Measurements from ENCODE around the gene DDX4.
"Not testable (repeated sequence)": the region's sequence is repeated elsewhere in the genome, so short reads cannot be mapped to it uniquely, and the experiment has no call there.

Gene DDX4

DNA sequence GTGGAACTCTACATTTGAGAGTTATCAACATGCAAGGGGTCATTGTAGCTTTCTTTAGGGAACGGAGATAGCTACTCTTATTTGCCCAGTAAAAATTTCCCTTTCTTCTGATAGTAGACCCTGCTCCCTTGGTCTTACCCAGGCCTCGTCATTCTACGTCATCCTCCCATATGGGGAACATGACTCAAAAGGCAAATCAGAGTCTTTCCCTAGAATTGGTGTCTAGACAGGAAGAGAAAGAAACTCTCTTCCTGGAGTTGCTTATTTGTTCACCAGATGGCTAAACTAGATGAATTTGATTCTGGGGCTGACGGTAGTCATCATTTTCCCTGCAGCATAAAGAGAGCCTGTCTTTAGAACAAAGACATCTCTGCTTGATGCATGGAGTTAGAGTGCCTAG lies 13.6 kb upstream of the DDX4 start:
- DNase-seq (ENCODE audit: low read depth in 3 of 3) = no peak

DNA sequence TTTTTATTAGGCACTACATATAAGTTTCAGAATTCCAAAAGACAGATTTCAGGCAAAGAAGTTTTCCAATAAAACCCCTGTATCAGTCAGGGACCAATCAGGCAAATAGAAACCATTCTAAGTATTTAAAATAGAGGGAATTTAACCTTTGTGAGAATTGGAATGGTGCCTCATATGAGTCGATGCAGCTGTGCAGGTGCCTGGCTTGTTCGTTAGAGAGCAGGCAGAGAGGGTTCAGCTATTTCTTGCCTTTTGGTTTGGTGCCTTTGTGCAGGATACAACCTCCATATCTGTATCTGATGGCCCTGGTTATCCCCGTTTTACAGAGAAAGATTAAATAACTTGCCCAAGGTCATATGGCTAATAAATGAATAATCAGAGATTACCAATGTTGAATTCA lies 6.0 kb upstream of the DDX4 start:
- no peak for DNase-seq (ENCODE audit: low read depth in 3 of 3)

DNA sequence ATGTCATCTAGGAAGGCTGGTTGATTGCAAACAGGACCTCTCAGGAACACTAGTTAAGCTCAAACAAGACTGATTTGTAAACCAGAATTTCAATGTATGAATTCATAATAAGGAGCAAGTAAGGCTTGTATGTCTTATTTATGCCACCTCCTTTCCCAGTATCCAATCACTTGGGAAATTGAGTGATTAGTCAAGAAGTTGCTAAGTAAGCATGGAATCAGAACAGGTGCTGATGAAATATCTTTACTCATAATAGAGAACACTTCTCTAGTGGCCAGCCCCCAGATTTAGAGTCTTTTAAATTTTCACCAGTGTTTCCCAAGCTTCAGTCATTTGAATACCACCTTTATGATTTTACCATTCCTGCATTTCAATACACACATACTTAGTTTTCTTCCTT lies 5.3 kb upstream of the DDX4 start:
- no peak for DNase-seq (ENCODE audit: low read depth in 3 of 3)

DNA sequence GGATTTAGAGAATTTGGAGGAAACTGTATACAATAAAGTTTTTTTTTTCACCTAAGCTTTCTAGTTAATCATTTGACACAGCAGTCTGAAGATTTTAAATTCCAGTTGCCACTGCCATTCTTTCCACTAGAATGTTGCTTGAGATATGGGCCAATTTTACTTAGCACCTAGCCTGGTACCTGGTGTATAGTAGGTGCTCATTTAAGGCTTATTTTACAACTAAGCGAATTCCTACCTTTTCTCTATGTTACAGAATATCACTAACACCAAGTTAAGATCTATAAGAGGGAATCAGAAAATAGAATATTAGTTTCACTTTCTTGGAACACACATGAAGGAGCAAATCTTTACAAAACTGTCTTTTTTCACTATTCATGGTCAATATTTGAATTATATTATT lies 3.2 kb upstream of the DDX4 start:
- no peak for DNase-seq (ENCODE audit: low read depth in 3 of 3)

DNA sequence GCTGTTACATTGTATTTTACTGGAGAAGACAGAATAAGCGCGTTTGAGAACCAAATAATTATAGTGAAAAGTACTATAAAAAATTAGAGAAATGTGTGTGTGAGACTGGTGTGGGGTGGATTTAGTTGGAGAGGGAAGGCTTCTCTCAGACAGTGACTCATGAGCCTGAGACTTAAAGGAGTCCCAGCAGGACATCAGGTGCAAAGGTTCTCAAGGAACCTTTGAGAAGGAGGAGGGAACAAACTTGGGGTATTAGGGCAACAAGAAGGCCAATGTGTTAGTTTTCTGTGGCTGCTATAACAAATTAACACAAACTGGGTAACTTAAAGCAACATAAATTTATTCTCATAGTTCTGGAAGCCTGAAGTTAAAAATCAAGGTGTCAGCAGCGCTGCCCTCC lies 4.9 kb downstream of the DDX4 start:
- DNase-seq (ENCODE audit: low read depth in 3 of 3) = no peak

DNA sequence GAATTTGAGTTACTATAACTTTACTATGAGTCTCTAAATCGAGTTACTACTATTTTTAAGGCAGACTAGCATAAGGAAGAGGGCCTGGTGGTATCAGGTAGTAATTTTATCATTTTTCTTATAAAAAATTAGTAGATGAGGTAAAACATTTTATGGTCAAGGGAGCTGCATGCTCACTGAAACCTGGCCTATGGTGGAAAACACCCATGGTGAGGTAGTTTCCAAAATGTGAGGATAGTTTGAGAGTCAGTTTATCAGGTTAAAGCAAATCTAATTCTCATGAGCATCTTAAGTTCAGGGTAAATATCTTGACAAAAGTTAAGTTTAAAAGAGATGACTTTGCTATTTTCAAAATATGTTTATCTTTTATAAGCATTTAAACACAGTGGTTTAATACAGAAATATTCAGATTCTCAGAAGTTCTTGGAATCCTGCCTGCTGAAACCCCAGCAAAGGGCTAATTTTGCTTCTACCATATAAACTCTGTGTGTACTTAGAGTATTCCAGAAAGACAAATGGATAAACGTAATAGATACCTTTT lies 10.0 kb downstream of the DDX4 start:
- DNase-seq (ENCODE audit: low read depth in 3 of 3) = no peak

DNA sequence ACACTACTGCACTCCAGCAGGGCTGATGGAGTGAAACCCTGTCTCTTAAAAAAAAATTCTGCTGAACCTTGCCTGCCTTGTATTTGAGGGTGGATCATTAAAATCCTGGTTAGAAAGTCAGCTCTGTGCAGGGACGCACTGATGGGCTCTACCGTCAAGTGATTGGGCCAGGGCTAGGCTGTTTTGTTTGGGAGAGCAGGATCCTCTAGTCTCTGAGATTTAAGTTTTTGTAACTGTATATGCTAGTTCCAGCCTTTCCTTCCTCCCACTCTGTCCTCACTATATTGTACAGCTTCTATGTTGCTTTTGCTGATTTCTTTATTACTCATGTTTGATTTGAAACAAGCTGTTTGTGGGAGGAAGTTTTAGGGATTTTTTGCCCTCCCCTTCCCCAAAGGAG lies 11.5 kb downstream of the DDX4 start:
- DNase-seq (ENCODE audit: low read depth in 3 of 3) = no peak

DNA sequence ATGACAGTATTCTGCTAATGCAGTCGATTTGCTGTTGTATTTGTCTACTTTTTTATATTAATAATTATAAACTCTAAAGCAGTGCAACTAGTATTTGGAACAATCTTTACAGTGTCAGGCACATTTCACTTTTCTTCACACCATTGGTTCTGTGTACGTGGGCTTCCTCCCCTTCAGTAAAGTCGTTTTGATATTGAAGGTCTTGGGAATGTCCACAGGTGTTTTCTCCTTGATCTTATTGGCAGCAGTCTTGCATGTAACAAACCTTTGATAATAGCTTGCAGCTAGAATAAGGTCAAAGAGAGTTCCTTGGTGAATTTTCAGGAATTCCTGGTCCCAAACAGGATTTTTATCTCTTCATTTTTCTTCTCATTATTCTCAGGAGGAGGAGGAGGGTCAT lies 12.2 kb downstream of the DDX4 start:
- DNase-seq (ENCODE audit: low read depth in 3 of 3) = no peak

DNA sequence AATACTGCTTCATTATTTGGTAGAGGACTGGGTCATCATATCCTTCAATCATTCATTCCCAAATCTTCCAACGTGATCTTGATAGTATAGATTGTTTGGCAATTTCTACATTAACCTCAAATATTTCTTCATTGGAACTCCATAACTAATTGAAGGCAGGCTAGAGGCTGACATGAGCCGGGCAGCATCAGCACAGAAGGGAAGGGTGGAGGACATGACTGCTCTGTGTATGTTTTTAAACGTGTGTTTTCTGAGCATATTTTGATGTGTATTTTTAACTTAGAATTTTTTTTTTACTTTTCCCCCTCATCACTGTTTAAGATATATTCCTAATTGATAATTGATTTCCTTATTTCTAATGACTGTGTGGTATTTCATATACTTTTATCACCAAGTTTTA lies 12.6 kb downstream of the DDX4 start:
- DNase-seq (ENCODE audit: low read depth in 3 of 3) = no peak

DNA sequence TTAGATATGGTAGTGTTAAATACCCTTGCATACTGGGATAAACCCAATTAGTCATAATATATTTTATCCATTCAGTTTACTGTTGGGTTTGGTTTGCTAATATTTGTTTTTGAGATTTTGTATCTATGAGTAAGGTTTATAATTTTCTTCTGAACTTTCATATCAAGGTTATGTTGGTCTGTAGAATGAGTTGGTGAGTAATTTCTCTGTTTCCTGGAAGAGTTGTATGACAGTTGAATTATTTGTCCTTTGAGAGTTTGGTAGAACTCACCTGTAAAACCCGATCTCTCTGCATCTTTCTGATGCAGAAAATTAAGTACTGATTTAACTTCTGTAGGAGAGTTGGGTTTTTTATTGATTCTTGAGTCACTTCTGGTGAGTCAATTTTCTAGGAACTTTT lies 20.4 kb downstream of the DDX4 start:
- DNase-seq (ENCODE audit: low read depth in 3 of 3) = no peak

DNA sequence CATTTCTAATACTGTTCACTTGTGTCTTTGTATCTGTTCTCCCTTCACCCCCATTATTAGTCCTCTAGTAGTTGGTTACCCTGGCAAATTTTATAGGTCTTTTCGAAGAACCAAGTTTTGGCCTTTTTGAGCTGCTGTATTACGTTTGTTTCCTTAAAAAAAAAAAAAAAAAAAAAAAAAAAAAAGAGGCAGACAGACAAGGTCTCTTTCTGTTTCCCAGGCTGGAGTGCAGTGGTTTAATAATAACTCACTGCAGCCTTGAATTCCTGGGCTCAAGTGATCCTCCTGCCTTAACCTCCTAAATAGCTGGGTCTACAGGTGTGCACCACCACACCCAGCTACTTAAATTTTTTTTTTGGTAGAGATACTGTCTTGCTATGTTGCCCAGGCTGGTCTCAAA lies 20.9 kb downstream of the DDX4 start:
- no peak for DNase-seq (ENCODE audit: low read depth in 3 of 3)

DNA sequence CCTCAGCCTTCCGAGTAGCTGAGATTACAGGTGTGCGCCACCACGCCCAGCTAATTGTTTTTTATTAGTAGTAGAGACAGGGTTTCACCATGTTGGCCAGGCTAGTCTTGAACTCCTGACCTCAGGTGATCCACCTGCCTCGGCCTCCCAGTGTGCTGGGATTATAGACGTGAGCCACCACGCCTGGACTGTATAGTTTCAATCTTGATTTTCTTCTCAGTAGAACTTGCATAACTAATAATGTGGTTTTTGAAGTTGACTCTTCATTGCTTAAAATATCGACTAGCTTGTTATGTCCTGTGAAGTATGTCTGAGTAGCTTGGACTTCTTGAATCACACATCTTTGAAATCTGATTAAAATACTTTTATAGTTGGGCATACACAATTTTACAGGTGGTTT lies 23.9 kb downstream of the DDX4 start:
- DNase-seq (ENCODE audit: low read depth in 3 of 3) = not testable (repeated sequence)

DNA sequence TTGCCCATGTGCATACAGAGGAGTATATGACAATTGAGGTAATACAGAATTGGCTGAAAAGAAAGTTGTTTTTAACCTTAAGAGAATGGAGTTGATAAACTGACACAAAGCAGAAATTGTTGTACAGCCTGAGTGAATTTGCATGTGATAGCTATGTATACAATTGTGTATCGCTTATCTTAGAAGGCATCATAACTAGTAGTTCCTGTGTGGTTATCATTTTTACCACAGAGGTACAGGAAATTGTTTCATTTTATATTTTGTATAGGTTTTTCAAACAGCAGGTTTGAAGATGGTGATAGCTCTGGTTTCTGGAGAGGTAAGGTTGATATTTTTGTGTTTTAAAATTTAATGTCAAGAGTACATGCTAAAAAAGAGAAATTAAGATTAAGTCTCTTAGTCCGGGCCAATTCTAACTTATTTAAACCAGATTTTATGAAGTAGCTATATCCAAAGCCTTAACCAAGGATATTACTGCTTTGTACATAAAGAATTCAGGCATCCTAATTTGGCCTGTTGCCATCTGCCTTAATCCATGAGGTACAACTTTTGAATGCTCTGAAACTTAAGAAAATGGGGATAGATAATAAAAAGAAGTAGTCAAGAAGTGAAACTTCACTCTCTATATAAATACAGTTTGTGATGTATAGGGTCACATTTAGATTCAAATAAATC lies 26.0 kb downstream of the DDX4 start:
- DNase-seq (ENCODE audit: low read depth in 3 of 3) = no peak

DNA sequence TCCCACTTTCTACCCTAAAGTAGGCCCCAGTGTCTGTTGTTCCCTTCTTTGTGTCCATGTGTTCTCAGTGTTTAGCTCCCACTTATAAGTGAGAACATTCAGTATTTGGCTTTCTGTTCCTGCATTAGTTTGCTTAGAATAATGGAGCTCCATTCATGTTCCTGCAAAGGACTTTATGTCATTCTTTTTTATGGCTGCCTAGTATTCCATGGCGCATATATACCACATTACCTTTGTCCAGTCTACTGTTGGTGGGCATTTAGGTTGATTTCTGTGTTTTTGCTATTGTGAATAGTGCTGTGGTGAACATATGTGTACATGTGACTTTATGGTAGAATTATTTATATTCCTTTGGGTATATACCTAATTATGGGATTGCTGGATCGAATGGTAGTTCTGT lies 30.4 kb downstream of the DDX4 start:
- DNase-seq (ENCODE audit: low read depth in 3 of 3) = no peak

DNA sequence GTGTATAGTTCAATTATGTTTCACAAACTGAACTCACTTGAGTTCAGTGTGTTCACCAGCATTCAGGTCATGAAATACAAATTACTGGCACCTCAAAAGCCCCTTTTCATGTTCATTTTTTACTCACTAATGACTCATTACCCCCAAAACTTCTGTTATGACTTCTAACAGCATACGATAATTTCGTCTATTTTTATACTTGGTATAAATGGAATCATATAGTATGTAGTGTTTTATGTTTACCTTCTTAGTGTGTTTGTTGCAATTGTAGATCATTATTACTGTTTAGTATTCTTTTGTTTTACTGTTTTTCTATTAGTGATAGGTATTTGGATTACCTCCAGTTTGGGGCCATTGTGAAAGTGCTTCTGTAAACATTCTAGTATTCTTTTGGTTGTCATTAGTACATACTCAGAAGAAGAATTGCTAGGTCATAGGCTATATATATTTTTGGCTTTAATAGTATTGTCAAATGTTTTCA lies 33.4 kb downstream of the DDX4 start:
- no peak for DNase-seq (ENCODE audit: low read depth in 3 of 3)

DNA sequence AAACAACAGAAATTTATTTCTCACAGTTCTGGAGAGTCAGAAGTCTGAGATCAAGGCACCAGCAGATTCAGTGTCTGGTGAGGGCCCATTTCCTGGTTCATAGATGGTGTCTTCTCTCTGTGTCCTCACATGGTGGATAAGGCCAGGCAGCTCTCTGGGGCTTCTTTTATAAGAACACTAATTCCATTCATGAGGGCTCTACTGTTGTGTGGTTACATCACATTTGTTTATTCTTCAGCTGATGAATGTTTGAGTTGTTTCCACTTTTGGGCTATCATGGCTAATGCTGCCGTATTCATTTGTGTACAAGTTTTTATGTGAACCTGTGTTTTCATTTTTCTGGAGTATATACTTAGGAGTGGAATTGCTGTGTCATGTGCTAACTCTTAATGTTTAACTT lies 35.2 kb downstream of the DDX4 start:
- no peak for DNase-seq (ENCODE audit: low read depth in 3 of 3)

DNA sequence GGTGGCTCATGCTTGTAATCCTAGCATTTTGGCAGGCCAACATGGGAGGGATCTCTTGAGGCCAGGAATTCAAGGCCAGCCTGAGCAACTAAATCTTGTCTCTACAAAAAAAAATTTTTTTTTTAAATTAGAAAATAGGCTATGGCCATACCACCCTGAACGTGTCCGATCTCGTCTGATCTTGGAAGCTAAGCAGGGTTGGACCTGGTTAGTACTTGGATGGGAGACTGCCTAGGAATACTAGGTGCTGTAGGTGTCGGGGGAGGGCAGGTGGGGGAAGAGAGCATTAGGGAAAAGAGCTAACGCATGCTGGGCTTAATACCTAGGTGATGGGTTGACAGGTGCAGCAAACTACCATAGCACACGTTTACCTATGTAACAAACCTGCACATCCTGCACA lies 39.5 kb downstream of the DDX4 start:
- DNase-seq (ENCODE audit: low read depth in 3 of 3) = no peak

DNA sequence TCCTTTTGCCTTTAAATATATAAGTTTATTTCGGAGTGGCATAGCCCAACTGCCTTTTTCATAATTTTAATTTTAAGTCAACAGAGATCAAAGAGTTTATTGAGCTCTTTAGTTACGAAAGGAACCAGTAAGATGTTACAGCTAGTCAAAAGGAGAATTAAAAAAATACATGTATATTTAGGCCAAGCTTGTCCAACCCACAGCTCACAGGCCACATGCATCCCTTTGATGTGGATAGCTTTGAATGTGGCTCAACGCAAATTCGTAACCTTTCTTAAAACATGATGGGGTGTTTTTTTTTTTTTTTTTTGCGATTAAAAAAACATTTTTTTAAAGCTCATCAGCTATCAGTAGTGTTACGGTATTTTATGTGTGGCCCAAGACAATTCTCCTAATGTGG lies 63.1 kb downstream of the DDX4 start:
- no peak for DNase-seq (ENCODE audit: low read depth in 3 of 3)

DNA sequence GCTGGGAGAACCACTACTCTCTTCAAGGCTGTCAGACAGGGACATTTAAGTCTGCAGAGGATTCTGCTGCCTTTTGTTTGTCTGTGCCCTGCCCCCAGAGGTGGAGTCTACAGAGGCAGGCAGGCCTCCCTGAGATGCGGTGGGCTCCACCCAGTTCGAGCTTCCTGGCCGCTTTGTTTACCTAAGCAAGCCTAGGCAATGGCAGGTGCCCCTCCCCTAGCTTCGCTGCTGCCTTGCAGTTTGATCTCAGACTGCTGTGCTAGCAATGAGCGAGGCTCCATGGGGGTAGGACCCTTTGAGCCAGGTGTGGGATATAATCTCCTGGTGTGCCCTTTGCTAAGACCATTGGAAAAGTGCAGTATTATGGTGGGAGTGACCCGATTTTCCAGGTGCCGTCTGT lies 71.0 kb downstream of the DDX4 start:
- not testable (repeated sequence) for DNase-seq (ENCODE audit: low read depth in 3 of 3)

DNA sequence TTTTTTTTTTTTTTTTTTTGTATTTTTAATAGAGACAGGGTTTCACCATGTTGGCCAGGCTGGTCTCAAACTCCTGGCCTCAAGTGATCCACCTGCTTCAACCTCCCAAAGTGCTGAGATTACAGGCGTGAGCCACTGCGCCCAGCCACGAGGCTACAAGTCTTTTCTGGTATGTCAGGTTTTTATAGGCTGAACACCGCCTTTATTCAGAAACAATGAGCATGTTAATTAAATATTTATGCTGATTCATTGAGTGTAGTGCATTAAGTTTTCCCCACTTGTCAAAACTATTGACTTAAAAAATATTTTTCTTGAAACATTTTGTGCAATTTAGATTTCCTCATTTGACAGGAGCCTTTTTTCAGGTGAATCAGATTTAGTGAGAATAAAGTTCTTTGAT lies 78.1 kb downstream of the DDX4 start:
- DNase-seq (ENCODE audit: low read depth in 3 of 3) = not testable (repeated sequence)

DNA sequence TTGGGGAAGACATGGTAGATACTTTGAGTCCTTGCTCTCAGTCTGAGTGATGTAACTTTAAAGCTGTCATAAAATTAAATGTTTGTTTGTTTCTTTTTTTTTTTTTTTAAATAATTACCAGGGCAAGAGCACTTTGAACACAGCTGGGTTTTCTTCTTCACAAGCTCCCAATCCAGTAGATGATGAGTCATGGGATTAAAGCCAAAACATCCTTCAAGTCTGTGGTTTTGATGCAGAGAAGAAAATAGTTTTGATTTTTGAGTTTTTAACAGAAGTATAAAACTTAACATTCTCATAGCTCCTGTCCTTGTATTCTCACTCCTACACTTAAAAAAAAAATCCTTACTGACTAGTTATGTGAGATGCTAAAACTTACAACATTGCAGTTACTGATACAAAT lies 78.5 kb downstream of the DDX4 start:
- no peak for DNase-seq (ENCODE audit: low read depth in 3 of 3)

DNA sequence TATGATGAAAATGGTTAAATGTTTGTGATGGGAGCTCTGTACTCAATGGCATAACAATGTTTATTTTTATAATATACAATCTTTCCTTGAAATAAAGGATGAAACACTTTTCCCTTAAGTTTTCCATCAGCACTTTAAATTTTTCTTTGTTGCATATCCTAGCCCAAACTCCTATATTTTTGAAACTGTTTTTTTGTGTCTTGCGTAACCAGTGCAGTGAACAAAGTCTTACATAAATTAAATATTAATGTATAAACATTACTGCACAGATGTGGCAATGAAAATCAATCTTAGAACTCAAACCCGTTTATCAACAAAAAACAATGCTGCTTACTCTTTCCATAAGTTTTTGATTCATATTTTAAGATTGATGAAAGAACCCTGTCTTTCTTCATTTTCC lies 79.2 kb downstream of the DDX4 start:
- no peak for DNase-seq (ENCODE audit: low read depth in 3 of 3)

DNA sequence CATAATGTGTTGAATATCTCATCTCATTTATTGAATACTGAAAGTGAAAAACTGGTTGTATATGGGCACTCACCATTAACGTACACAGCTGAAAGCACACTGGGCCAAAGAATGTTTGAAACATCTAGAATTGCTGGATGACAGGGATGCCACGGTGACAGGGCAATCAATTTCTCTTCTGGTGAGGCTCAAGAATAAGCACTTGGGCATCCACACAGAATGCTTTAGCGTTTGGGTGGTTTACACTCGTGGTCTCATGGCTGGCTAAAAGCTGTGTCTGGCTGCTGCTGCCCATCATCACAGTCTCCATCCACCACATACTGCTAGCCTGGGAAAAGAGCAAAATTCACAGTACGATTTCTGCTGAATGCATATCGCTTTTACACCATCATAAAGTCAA lies 82.6 kb downstream of the DDX4 start:
- no peak for DNase-seq (ENCODE audit: low read depth in 3 of 3)
